GM19351 (cell line): ENCODE data around the gene PSORS1C1.
"Not testable (repeated sequence)": the region's sequence is repeated elsewhere in the genome, so short reads cannot be mapped to it uniquely, and the experiment has no call there.

Experiments
- ATAC-seq: cut with Tn5 transposase; IDR thresholded peaks from one replicate; pipeline ENCODE4 v1.9.1; 2021; ENCODE audit warnings: mild to moderate bottlenecking, moderate library complexity; ENCODE audit not compliant: unreplicated experiment

Gene PSORS1C1

GRCh38 chr6:31114541-31114878 is at the start of gene PSORS1C1:
Gene PSORS1C1 (plus strand): TSS chr6:31114800. CDS start chr6:31129633, 14,833 bp downstream.
- no peak for ATAC-seq

DNA sequence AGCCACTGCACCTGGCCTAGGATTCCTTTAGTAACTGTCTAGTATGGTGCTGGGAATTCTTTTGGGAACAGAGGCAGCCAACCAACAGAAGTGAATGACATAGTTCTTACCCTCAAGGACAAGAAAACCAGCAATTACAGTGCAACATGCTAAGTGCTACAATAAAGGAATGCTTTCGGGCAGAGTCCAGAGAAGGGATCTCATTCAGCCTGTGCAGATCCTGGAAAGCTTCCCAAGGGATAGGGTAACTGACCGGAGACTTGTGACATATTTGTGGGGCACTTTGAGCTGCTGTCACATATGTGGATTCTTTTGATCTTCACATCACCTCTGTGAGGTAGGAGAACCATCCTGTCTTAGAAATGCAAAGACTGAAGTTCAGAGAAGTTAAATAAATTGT is 49.0 kb upstream of the PSORS1C1 start:
- no peak for ATAC-seq

DNA sequence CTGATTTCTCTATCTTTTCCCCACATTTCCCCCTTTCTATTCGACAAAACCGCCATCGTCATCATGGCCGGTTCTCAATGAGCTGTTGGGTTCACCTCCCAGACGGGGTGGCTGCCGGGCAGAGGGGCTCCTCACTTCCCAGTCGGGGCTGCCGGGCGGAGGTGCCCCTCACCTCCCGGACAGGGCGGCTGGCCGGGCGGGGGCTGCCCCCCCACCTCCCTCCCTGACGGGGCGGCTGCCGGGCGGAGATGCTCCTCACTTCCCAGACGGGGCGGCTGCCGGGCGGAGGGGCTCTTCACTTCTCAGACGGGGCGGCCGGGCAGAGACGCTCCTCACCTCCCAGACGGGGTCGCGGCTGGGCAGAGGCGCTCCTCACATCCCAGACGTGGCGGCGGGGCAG is 47.6 kb upstream of the PSORS1C1 start:
- not testable (repeated sequence) for ATAC-seq

DNA sequence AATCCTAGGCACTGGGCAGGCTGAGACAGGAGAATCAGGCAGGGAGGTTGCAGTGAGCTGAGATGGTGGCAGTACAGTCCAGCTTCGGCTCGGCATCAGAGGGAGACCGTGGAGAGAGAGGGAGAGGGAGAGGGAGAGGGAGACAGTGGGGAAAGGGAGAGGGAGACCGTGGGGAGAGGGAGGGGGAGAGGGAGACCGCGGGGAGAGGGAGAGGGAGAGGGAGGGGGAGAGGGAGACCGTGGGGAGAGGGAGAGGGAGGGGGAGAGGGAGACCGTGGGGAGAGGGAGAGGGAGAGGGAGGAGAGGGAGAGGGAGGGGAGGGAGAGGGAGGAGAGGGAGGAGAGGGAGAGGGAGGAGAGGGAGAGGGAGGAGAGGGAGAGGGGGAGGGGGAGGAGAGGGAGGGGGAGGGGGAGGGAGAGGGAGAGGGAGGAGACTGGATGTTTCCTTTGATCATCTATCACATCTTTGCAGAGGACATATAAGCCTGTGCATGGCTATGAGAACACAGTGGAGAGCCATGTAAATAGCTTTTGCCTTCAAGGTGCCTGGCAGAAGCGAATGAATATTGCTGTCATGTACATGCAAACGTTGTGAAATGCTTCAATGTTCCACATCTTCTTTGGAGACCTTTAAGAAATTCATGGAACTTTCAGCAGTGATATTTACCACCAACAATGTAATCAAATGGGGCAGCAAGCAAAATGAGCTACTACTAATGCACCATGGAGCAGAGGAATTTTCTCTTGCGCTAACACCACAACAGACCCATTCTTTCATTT is 46.5 kb upstream of the PSORS1C1 start:
- not testable (repeated sequence) for ATAC-seq

GRCh38 chr6:31068669-31069340 is 45.8 kb upstream of the PSORS1C1 start:
- ATAC-seq: no peak

- ATAC-seq: no peak
Observed at GRCh38 chr6:31070711-31071197, 43.8 kb upstream of the PSORS1C1 start.

GRCh38 chr6:31074401-31074800 is 40.2 kb upstream of the PSORS1C1 start:
- ATAC-seq: no peak

GRCh38 chr6:31075528-31075927 is 39.1 kb upstream of the PSORS1C1 start:
- ATAC-seq: no peak

GRCh38 chr6:31076611-31077010 is 38.0 kb upstream of the PSORS1C1 start:
- ATAC-seq: no peak

- no peak for ATAC-seq
Observed at GRCh38 chr6:31079656-31080261, 34.8 kb upstream of the PSORS1C1 start.

GRCh38 chr6:31081872-31082271 is 32.7 kb upstream of the PSORS1C1 start:
- no peak for ATAC-seq

DNA sequence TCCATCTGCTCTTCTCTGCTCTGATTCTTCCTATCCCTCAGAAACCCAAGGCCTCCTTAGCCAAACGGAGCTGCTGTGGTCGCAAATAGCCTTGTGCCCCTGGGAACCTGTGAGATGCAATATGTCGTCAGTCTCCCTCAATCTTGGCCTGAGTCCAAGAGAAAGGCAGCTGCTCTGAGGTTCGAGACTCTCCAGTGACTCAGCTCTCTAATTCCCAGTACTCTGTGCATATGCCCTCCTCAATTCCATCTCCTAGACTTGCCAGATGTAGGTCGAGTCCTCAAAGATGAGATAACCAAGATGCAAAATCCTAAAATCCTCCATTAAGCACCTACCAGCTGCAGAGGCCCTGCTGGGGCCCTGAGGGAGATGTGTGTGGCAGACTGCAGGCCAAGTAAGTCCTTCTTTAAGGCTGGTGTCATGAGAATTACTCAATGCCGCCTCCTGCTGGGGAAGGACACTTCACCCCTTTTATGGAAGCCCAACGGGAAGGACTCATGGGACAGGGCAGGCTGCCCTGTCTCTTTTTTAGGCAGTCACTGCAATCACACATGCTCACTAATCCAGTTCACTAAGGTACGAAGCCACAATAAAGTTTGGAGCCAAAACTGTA is 30.8 kb upstream of the PSORS1C1 start:
- no peak for ATAC-seq

GRCh38 chr6:31086788-31087440 is 27.7 kb upstream of the PSORS1C1 start:
- ATAC-seq: no peak

DNA sequence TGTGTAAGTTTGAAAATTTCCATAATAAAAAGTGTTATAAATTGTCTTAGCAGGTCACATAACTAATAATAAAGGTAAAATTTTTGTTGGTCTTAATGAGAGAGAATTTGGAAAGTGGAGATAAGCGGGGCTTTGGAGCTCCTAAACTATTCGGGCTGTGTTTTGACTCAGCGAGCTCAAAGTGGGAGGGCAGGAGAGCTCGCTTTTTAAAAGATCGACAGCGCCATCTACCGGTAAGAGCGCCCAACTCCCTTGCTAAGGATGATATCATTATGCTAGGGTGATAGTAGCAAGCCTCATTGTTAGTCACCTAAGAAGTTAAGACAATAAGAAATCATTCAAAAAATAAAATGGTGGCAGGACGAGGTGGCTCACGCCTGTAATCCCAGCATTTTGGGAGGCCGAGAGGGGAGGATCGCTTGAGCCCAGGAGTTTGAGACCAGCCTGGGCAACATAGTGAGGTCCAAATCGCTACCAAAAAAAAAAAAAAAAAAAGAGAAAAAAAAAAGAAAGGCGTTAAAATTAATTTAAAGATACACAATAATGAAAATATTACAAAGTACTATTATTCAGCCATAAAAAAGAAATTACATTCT is 27.0 kb upstream of the PSORS1C1 start:
- ATAC-seq: no peak

DNA sequence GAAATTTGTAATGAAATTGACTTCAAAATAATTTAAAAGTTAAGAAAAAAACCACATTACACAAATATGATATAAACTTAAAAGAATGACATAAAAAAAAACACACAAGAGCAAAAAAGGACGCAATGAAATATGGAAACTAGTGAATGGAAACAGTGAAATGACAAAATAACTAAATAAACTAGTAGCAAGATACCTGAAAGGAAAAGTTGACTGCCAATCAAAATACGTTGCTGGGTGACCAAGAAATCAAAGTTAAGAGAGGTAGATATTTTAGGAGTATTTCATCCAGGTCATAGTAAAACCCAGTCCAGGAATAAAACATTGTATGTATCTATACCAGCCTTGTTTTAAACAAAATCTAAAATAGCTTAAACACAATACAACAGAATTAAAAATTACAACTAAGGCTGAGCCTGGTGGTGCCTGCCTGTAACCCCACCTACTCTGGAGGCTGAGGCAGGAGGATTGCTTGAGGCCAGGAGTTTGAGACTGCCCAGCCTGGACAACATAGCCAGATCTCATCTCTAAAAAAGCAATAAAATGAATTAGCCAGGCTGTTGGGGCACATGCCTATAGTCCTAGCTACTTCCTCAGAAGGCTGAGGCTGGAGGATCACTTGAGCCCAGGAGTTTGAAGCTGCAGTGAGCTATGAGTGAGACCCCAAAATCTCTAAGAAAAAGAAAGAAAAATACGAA is 24.2 kb upstream of the PSORS1C1 start:
- ATAC-seq: no peak

DNA sequence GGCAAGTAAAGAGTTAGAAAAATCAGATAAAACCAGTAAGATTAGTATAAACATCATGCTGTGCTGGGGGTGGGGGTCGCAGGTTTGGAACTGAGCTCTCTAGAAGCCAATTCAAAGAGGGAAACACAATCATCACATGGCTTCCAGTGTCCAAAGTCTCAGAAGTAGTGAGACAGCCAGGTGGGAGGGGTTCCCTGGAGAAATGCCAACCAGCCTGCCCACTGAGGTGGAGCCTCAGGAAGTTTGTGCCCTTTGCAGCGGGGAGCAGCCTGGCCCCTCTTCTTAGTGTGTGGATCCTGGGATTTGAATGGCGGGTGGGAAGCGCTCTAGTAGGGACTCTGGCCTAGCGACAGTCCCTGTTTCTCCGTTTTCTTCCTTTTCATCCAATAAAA is 23.6 kb upstream of the PSORS1C1 start:
- no peak for ATAC-seq

- ATAC-seq: no peak
Observed at GRCh38 chr6:31091680-31092079, 22.9 kb upstream of the PSORS1C1 start.

- ATAC-seq: no peak
Observed at GRCh38 chr6:31092238-31092637, 22.4 kb upstream of the PSORS1C1 start.

- ATAC-seq: no peak
Observed at GRCh38 chr6:31092769-31093505, 21.7 kb upstream of the PSORS1C1 start.
